GM23338 (cell line): ENCODE measurements around the gene ARHGEF28. TPM values are rescaled to one million over a fixed set of nuclear protein-coding genes. Genes with fewer than 3 reads are reported as not detected.
A peak's percentile ranks its signal among the peaks of the same experiment; 100 is the strongest.

ENCODE experiments used
- ATAC-seq: fragments of 200-7000 bp; cut with Tn5 transposase; 3 replicates; pipeline ENCODE4 v1.9.1; 2020
- DNase-seq: peaks from one replicate; pipeline ENCODE4 v3.0.0-alpha.2; 2015; ENCODE audit warnings: low spot score
- H2AFZ ChIP-seq: fragments of 200-600 bp; sonication (generic); 2 replicates; pipeline ENCODE4 v1.8.0; 2016; ENCODE audit warnings: antibody characterized with exemption, mild to moderate bottlenecking, moderate library complexity
- H3F3A ChIP-seq: fragments of 200-600 bp; sonication (generic); replicated peaks from 2 replicates; pipeline ENCODE4 v1.8.0; 2017; ENCODE audit warnings: antibody characterized with exemption, mixed run types, low read depth
- H3K27ac ChIP-seq: fragments of 200-600 bp; sonication (generic); 2 replicates; pipeline ENCODE4 v1.6.1; 2016; ENCODE audit warnings: low read depth
- H3K27me3 ChIP-seq: fragments of 200-600 bp; sonication (generic); 2 replicates; pipeline ENCODE4 v1.8.0; 2016; ENCODE audit warnings: mild to moderate bottlenecking, mixed run types, moderate library complexity; ENCODE audit not compliant: insufficient read depth
- H3K36me3 ChIP-seq: fragments of 200-600 bp; sonication (generic); 2 replicates; pipeline ENCODE4 v1.8.0; 2016; ENCODE audit warnings: mild to moderate bottlenecking; ENCODE audit not compliant: insufficient read depth
- H3K4me1 ChIP-seq: fragments of 200-600 bp; sonication (generic); 2 replicates; pipeline ENCODE4 v1.8.0; 2016; ENCODE audit warnings: mild to moderate bottlenecking, moderate library complexity; ENCODE audit not compliant: insufficient read depth
- H3K4me2 ChIP-seq: fragments of 200-600 bp; sonication (generic); 2 replicates; pipeline ENCODE4 v1.7.1; 2017; ENCODE audit warnings: mixed run types
- H3K4me3 ChIP-seq: fragments of 200-600 bp; sonication (generic); 2 replicates; pipeline ENCODE4 v1.6.1; 2016; ENCODE audit warnings: mixed run types
- H3K79me2 ChIP-seq: fragments of 200-600 bp; sonication (generic); replicated peaks from 2 replicates; pipeline ENCODE4 v1.8.0; 2017; ENCODE audit warnings: mild to moderate bottlenecking; ENCODE audit not compliant: insufficient read depth
- H3K9me2 ChIP-seq: fragments of 200-600 bp; sonication (generic); 2 replicates; pipeline ENCODE4 v1.8.0; 2017; ENCODE audit not compliant: insufficient read depth
- H4K20me1 ChIP-seq: fragments of 200-600 bp; sonication (generic); replicated peaks from 2 replicates; pipeline ENCODE4 v1.8.0; 2017; ENCODE audit warnings: mild to moderate bottlenecking; ENCODE audit not compliant: insufficient read depth
- H3K27ac Mint-ChIP-seq: 2 replicates; pipeline ENCODE4 v1.8.0; 2020; ENCODE audit warnings: inconsistent platforms, mild to moderate bottlenecking, moderate library complexity, mixed read lengths
- H3K27me3 Mint-ChIP-seq: 3 replicates; pipeline ENCODE4 v1.8.0; 2022; ENCODE audit warnings: low read depth, mild to moderate bottlenecking, moderate library complexity, mixed read lengths, inconsistent platforms; ENCODE audit not compliant: insufficient read depth, poor library complexity
- H3K36me3 Mint-ChIP-seq: 3 replicates; pipeline ENCODE4 v1.8.0; 2021; ENCODE audit warnings: low read depth, mild to moderate bottlenecking, inconsistent platforms, moderate library complexity, mixed read lengths
- H3K4me1 Mint-ChIP-seq: 3 replicates; pipeline ENCODE4 v1.8.0; 2020; ENCODE audit warnings: mild to moderate bottlenecking, inconsistent platforms, mixed read lengths
- H3K4me3 Mint-ChIP-seq: 3 replicates; pipeline ENCODE4 v1.8.0; 2021; ENCODE audit warnings: moderate library complexity, mild to moderate bottlenecking, inconsistent platforms, mixed read lengths
- H3K9me3 Mint-ChIP-seq: 3 replicates; pipeline ENCODE4 v1.8.0; 2020; ENCODE audit warnings: moderate library complexity, mild to moderate bottlenecking, inconsistent platforms, mixed read lengths
- EZH2 ChIP-seq: fragments of 200-600 bp; sonication (generic); IDR thresholded peaks from one replicate; pipeline ENCODE4 v1.8.0; 2017; ENCODE audit warnings: antibody characterized with exemption, mild to moderate bottlenecking, low read depth; ENCODE audit not compliant: unreplicated experiment
- EZH2phosphoT487 ChIP-seq: fragments of 200-600 bp; sonication (generic); IDR thresholded peaks from one replicate; pipeline ENCODE4 v1.8.1; 2018; ENCODE audit warnings: antibody characterized with exemption; ENCODE audit not compliant: unreplicated experiment
- STAT1 ChIP-seq: IDR thresholded peaks from one replicate; pipeline ENCODE4 v1.6.1; 2016; ENCODE audit warnings: antibody characterized with exemption; ENCODE audit not compliant: unreplicated experiment
- polyA plus RNA-seq: library from polyadenylated mRNA; unstranded; fragments of >200 nt; fragmentation: Nextera tagmentation; extraction: Ambion mirVana; gene quantifications from 2 replicates; pipeline ENCODE4 v1.2.1, GENCODE V29; 2016
- total RNA-seq: library from RNA; depleted of rRNA; stranded (reverse); fragments of >200 nt; shearing (Covaris generic); gene quantifications from 2 replicates; pipeline ENCODE4 v1.2.3, GENCODE V29; 2014
- TF ChIP-seq, protein P1 (sequence below), 2 experiments: fragments of 200-600 bp in 1 of 2; sonication (generic) in 1 of 2; conservative IDR thresholded peaks; 2 replicates each; pipeline versions ENCODE4 v1.5.1 to v1.6.1; 2016 to 2017; ENCODE audit warnings: antibody characterized with exemption in 2 of 2, low read depth in 2 of 2, mild to moderate bottlenecking in 2 of 2, moderate library complexity in 1 of 2
- TF ChIP-seq, protein P2 (sequence below): fragments of 250-450 bp; sonication (Bioruptor Pico); IDR thresholded peaks from 2 replicates; pipeline ENCODE4 v1.5.0; 2020; ENCODE audit warnings: mild to moderate bottlenecking, moderate library complexity
- TF ChIP-seq, protein P3 (sequence below): IDR thresholded peaks from one replicate; pipeline ENCODE4 v1.6.1; 2018; ENCODE audit warnings: antibody characterized with exemption; ENCODE audit not compliant: unreplicated experiment
- TF ChIP-seq, protein P4 (sequence below): IDR thresholded peaks from 2 replicates; pipeline ENCODE4 v1.6.1; 2016; ENCODE audit warnings: antibody characterized with exemption

Gene ARHGEF28
- total and polyA plus RNA-seq, 2 experiments from 2014 or later: 0.39 to 1.0 TPM

DNA sequence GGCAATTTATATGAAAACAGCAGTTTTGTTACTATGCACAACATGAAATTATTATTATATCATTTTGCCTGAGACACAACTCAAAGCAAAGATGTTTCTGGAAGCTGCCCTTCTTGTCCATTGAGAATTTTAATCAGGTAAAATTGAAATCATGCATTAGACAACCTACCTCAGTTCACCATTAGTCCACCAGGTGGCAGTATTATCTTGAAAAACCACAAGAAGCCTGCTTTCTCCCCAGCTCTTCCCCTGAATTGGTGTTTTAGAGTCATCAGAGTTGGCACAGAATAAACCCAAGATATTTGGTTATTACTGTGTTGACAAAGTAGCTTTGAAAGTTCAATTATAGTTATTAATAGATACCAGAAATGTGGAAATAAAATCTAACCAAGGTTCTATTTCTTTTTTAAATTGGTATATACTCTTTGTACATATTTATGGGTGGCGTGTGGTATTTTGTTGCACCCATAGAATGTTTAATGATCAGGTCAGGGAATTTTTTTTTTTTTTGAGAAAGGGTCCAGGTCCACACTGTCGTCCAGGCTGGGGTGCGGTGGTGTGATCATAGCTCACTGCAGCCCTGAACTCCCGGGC is 34.8 kb upstream of the ARHGEF28 start:
- DNase-seq (peak; percentile 85), ATAC-seq (peak; percentile 75)
- Histone ChIP-seq H3K4me3 (no peak overlapping the region), H3K27ac (no peak overlapping the region), H3K9me2 (no peaks in the 10 kb centered on the region), H2AFZ (no peak overlapping the region), H4K20me1 (no peaks in the 10 kb centered on the region), H3F3A (no peaks in the 10 kb centered on the region), H3K4me2 (no peak overlapping the region), H3K79me2 (no peaks in the 10 kb centered on the region), H3K36me3 (no peaks in the 10 kb centered on the region), H3K27me3 (no peaks in the 10 kb centered on the region), H3K4me1 (no peaks in the 10 kb centered on the region)
- Mint-ChIP-seq H3K9me3 (no peaks in the 10 kb centered on the region), H3K4me1 (no peaks in the 10 kb centered on the region), H3K27me3 (peaks cover 3% of the 10 kb centered on the region), H3K4me3 (no peak overlapping the region), H3K27ac (no peak overlapping the region), H3K36me3 (no peaks in the 10 kb centered on the region)
- TF ChIP-seq, protein P1, sequence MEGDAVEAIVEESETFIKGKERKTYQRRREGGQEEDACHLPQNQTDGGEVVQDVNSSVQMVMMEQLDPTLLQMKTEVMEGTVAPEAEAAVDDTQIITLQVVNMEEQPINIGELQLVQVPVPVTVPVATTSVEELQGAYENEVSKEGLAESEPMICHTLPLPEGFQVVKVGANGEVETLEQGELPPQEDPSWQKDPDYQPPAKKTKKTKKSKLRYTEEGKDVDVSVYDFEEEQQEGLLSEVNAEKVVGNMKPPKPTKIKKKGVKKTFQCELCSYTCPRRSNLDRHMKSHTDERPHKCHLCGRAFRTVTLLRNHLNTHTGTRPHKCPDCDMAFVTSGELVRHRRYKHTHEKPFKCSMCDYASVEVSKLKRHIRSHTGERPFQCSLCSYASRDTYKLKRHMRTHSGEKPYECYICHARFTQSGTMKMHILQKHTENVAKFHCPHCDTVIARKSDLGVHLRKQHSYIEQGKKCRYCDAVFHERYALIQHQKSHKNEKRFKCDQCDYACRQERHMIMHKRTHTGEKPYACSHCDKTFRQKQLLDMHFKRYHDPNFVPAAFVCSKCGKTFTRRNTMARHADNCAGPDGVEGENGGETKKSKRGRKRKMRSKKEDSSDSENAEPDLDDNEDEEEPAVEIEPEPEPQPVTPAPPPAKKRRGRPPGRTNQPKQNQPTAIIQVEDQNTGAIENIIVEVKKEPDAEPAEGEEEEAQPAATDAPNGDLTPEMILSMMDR (conservative IDR thresholded peaks at IDR 0.05; ENCODE audit: low read depth in 2 of 2): peak; percentile 82 to 94
- TF ChIP-seq STAT1: no peak

DNA sequence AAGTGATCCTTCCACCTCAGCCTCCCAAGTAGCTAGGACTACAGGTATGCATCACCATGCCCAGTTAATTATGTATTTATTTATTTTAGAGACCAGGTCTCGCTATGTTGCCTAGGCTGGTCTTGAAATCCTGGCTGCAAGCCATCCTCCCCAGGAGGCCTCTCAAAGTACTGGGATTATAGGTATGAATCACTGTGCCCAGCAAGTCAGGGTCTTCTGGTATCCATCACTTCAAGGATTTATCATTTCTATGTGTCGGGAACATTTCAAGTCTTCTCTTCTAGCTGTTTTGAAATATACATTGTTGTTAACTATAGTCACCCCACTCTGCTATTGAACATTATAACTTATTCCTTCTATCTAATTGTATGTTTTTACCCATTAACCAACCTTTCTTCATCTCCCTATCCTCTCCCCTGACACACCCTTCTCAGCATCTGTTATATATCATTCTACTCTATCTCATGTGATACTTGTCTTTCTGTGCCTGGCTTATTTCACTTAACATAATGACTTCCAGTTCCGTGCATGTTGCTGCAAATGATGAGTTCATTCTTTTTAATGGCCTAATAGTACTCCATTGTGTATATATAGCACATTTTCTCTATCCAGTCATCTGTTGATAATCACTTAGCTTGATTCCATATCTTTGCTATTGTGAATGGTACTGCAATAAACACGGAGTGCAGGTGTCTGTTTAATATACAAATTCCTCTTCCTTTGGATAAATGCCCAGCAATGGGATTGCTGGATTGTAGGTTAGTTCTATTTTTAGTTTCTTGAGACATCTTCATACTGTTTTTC is 34.1 kb upstream of the ARHGEF28 start:
- H3K4me3 ChIP-seq: no peak overlapping the region
- no peak overlapping the region for H3K4me3 Mint-ChIP-seq
- H3K79me2 ChIP-seq: no peaks in the 10 kb centered on the region
- H3F3A ChIP-seq: no peaks in the 10 kb centered on the region
- H3K36me3 ChIP-seq: no peaks in the 10 kb centered on the region
- no peaks in the 10 kb centered on the region for H3K4me1 Mint-ChIP-seq
- no peaks in the 10 kb centered on the region for H3K36me3 Mint-ChIP-seq
- H3K9me2 ChIP-seq: no peaks in the 10 kb centered on the region
- DNase-seq (no peak), ATAC-seq (no peak)
- no peak overlapping the region for H3K4me2 ChIP-seq
- H4K20me1 ChIP-seq: no peaks in the 10 kb centered on the region
- H3K27me3 ChIP-seq: no peaks in the 10 kb centered on the region
- no peak overlapping the region for H3K27ac ChIP-seq
- no peaks in the 10 kb centered on the region for H3K4me1 ChIP-seq
- peaks cover 3% of the 10 kb centered on the region for H3K27me3 Mint-ChIP-seq
- no peak overlapping the region for H3K27ac Mint-ChIP-seq
- no peak overlapping the region for H2AFZ ChIP-seq
- H3K9me3 Mint-ChIP-seq: no peaks in the 10 kb centered on the region
- TF ChIP-seq, protein P2, sequence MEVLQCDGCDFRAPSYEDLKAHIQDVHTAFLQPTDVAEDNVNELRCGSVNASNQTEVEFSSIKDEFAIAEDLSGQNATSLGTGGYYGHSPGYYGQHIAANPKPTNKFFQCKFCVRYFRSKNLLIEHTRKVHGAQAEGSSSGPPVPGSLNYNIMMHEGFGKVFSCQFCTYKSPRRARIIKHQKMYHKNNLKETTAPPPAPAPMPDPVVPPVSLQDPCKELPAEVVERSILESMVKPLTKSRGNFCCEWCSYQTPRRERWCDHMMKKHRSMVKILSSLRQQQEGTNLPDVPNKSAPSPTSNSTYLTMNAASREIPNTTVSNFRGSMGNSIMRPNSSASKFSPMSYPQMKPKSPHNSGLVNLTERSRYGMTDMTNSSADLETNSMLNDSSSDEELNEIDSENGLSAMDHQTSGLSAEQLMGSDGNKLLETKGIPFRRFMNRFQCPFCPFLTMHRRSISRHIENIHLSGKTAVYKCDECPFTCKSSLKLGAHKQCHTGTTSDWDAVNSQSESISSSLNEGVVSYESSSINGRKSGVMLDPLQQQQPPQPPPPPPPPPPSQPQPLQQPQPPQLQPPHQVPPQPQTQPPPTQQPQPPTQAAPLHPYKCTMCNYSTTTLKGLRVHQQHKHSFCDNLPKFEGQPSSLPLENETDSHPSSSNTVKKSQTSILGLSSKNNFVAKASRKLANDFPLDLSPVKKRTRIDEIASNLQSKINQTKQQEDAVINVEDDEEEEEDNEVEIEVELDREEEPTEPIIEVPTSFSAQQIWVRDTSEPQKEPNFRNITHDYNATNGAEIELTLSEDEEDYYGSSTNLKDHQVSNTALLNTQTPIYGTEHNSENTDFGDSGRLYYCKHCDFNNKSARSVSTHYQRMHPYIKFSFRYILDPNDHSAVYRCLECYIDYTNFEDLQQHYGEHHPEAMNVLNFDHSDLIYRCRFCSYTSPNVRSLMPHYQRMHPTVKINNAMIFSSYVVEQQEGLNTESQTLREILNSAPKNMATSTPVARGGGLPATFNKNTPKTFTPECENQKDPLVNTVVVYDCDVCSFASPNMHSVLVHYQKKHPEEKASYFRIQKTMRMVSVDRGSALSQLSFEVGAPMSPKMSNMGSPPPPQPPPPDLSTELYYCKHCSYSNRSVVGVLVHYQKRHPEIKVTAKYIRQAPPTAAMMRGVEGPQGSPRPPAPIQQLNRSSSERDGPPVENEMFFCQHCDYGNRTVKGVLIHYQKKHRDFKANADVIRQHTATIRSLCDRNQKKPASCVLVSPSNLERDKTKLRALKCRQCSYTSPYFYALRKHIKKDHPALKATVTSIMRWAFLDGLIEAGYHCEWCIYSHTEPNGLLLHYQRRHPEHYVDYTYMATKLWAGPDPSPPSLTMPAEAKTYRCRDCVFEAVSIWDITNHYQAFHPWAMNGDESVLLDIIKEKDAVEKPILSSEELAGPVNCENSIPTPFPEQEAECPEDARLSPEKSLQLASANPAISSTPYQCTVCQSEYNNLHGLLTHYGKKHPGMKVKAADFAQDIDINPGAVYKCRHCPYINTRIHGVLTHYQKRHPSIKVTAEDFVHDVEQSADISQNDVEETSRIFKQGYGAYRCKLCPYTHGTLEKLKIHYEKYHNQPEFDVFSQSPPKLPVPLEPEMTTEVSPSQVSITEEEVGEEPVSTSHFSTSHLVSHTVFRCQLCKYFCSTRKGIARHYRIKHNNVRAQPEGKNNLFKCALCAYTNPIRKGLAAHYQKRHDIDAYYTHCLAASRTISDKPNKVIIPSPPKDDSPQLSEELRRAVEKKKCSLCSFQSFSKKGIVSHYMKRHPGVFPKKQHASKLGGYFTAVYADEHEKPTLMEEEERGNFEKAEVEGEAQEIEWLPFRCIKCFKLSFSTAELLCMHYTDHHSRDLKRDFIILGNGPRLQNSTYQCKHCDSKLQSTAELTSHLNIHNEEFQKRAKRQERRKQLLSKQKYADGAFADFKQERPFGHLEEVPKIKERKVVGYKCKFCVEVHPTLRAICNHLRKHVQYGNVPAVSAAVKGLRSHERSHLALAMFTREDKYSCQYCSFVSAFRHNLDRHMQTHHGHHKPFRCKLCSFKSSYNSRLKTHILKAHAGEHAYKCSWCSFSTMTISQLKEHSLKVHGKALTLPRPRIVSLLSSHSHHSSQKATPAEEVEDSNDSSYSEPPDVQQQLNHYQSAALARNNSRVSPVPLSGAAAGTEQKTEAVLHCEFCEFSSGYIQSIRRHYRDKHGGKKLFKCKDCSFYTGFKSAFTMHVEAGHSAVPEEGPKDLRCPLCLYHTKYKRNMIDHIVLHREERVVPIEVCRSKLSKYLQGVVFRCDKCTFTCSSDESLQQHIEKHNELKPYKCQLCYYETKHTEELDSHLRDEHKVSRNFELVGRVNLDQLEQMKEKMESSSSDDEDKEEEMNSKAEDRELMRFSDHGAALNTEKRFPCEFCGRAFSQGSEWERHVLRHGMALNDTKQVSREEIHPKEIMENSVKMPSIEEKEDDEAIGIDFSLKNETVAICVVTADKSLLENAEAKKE (CRISPR knock-in tag): no peak
- TF ChIP-seq EZH2phosphoT487: no peak
- TF ChIP-seq, protein P3, sequence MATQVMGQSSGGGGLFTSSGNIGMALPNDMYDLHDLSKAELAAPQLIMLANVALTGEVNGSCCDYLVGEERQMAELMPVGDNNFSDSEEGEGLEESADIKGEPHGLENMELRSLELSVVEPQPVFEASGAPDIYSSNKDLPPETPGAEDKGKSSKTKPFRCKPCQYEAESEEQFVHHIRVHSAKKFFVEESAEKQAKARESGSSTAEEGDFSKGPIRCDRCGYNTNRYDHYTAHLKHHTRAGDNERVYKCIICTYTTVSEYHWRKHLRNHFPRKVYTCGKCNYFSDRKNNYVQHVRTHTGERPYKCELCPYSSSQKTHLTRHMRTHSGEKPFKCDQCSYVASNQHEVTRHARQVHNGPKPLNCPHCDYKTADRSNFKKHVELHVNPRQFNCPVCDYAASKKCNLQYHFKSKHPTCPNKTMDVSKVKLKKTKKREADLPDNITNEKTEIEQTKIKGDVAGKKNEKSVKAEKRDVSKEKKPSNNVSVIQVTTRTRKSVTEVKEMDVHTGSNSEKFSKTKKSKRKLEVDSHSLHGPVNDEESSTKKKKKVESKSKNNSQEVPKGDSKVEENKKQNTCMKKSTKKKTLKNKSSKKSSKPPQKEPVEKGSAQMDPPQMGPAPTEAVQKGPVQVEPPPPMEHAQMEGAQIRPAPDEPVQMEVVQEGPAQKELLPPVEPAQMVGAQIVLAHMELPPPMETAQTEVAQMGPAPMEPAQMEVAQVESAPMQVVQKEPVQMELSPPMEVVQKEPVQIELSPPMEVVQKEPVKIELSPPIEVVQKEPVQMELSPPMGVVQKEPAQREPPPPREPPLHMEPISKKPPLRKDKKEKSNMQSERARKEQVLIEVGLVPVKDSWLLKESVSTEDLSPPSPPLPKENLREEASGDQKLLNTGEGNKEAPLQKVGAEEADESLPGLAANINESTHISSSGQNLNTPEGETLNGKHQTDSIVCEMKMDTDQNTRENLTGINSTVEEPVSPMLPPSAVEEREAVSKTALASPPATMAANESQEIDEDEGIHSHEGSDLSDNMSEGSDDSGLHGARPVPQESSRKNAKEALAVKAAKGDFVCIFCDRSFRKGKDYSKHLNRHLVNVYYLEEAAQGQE: no peak
- no peak for TF ChIP-seq EZH2
- TF ChIP-seq, protein P4, sequence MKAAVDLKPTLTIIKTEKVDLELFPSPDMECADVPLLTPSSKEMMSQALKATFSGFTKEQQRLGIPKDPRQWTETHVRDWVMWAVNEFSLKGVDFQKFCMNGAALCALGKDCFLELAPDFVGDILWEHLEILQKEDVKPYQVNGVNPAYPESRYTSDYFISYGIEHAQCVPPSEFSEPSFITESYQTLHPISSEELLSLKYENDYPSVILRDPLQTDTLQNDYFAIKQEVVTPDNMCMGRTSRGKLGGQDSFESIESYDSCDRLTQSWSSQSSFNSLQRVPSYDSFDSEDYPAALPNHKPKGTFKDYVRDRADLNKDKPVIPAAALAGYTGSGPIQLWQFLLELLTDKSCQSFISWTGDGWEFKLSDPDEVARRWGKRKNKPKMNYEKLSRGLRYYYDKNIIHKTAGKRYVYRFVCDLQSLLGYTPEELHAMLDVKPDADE: no peak
